HEK293 (cell line): ENCODE results near the gene CHCHD6.

Source experiments
- CTCF ChIA-PET: fragments of 350-600 bp; formaldehyde crosslinking; extraction: SDS; loops from one replicate; lab custom pipeline; 2021; ENCODE audit warnings: antibody characterized with exemption; lab: Yijun Ruan, JAX
- POLR2A ChIA-PET: fragments of 300-600 bp; formaldehyde crosslinking; extraction: SDS; loops from one replicate; lab custom pipeline; 2020; ENCODE audit warnings: antibody characterized with exemption, inconsistent platforms; lab: Yijun Ruan, JAX
- H3K27ac ChIP-seq: fragments of 200-500 bp; sonication (Bioruptor generic); 2 replicates; pipeline ENCODE4 v1.5.1; 2014; ENCODE audit warnings: low read depth, low read length, control low read depth, inconsistent platforms; ENCODE audit errors: extremely low read depth
- H3K36me3 ChIP-seq, 2 experiments: fragments of 200-500 bp in 1 of 2; sonication (Bioruptor generic) in 1 of 2; 1 replicate in 1 of 2; 2 replicates in 1 of 2; pipeline ENCODE4 v1.5.1; 2014 to 2017; ENCODE audit warnings: inconsistent platforms in 2 of 2, low read length in 2 of 2; ENCODE audit not compliant: control insufficient read depth in 2 of 2, insufficient read depth in 1 of 2
- H3K4me1 ChIP-seq: fragments of 200-500 bp; sonication (Bioruptor generic); 2 replicates; pipeline ENCODE4 v1.5.1; 2014; ENCODE audit warnings: mild to moderate bottlenecking, low read length, inconsistent platforms; ENCODE audit not compliant: control insufficient read depth, insufficient read depth
- H3K4me3 ChIP-seq: 2 replicates; pipeline ENCODE4 v1.5.1; 2011; ENCODE audit warnings: low read depth, mild to moderate bottlenecking, control low read depth, low read length, moderate library complexity
- H3K9me3 ChIP-seq: fragments of 200-500 bp; sonication (Bioruptor generic); 2 replicates; pipeline ENCODE4 v1.5.1; 2014; ENCODE audit warnings: low read depth, low read length, inconsistent platforms; ENCODE audit not compliant: control insufficient read depth, insufficient read depth
- GLIS2 ChIP-seq: fragments of 450-650 bp; formaldehyde crosslinking; IDR thresholded peaks from 2 replicates; pipeline ENCODE4 v1.5.1; 2016; ENCODE audit warnings: missing biosample characterization, missing genetic modification characterization
- HOXD13 ChIP-seq: sonication (generic); formaldehyde crosslinking; IDR thresholded peaks from 2 replicates; pipeline ENCODE4 v1.8.0; 2022; ENCODE audit warnings: missing genetic modification reagents, borderline replicate concordance
- KLF10 ChIP-seq: fragments of 450-650 bp; IDR thresholded peaks from 2 replicates; pipeline ENCODE4 v1.5.1; 2018; ENCODE audit warnings: missing biosample characterization, mild to moderate bottlenecking, missing genetic modification characterization
- ZBTB20 ChIP-seq: fragments of 450-650 bp; formaldehyde crosslinking; IDR thresholded peaks from 2 replicates; pipeline ENCODE4 v1.5.1; 2016; ENCODE audit warnings: missing biosample characterization, missing genetic modification characterization
- ZBTB21 ChIP-seq: fragments of 450-650 bp; formaldehyde crosslinking; IDR thresholded peaks from 2 replicates; pipeline ENCODE4 v1.5.1; 2017; ENCODE audit warnings: missing biosample characterization, missing genetic modification characterization
- ZEB2 ChIP-seq: fragments of 450-650 bp; formaldehyde crosslinking; IDR thresholded peaks from 2 replicates; pipeline ENCODE4 v1.5.1; 2016; ENCODE audit warnings: missing biosample characterization, missing genetic modification characterization
- ZFP41 ChIP-seq: fragments of 450-650 bp; formaldehyde crosslinking; IDR thresholded peaks from 2 replicates; pipeline ENCODE4 v1.5.1; 2016; ENCODE audit warnings: missing biosample characterization, missing genetic modification characterization, borderline replicate concordance
- ZNF157 ChIP-seq: fragments of 450-650 bp; formaldehyde crosslinking; IDR thresholded peaks from 2 replicates; pipeline ENCODE4 v1.5.1; 2016; ENCODE audit warnings: missing biosample characterization, missing genetic modification characterization
- ZNF223 ChIP-seq: fragments of 450-650 bp; formaldehyde crosslinking; IDR thresholded peaks from 2 replicates; pipeline ENCODE4 v1.5.1; 2016; ENCODE audit warnings: missing biosample characterization, missing genetic modification characterization
- ZNF266 ChIP-seq: fragments of 450-650 bp; formaldehyde crosslinking; IDR thresholded peaks from 2 replicates; pipeline ENCODE4 v1.5.1; 2016; ENCODE audit warnings: missing biosample characterization, missing genetic modification characterization, low read depth
- ZNF362 ChIP-seq: fragments of 450-650 bp; formaldehyde crosslinking; IDR thresholded peaks from 2 replicates; pipeline ENCODE4 v1.5.1; 2016; ENCODE audit warnings: missing biosample characterization, missing genetic modification characterization
- ZNF473 ChIP-seq: fragments of 450-650 bp; formaldehyde crosslinking; IDR thresholded peaks from 2 replicates; pipeline ENCODE4 v1.5.1; 2017; ENCODE audit warnings: missing biosample characterization, missing genetic modification characterization
- ZNF600 ChIP-seq: fragments of 450-650 bp; formaldehyde crosslinking; IDR thresholded peaks from 2 replicates; pipeline ENCODE4 v1.5.1; 2016; ENCODE audit warnings: missing biosample characterization, missing genetic modification characterization
- ZNF621 ChIP-seq: fragments of 450-650 bp; formaldehyde crosslinking; IDR thresholded peaks from 2 replicates; pipeline ENCODE4 v1.5.1; 2017; ENCODE audit warnings: missing biosample characterization, missing genetic modification characterization
- ZNF791 ChIP-seq: fragments of 450-650 bp; formaldehyde crosslinking; IDR thresholded peaks from 2 replicates; pipeline ENCODE4 v1.5.1; 2016; ENCODE audit warnings: missing biosample characterization, missing genetic modification characterization
- ZNF830 ChIP-seq: fragments of 450-650 bp; IDR thresholded peaks from 2 replicates; pipeline ENCODE4 v1.5.0; 2018; ENCODE audit warnings: missing biosample characterization, missing genetic modification characterization, low read depth, mild to moderate bottlenecking, moderate library complexity
- ZNF837 ChIP-seq: fragments of 450-650 bp; formaldehyde crosslinking; IDR thresholded peaks from 2 replicates; pipeline ENCODE4 v1.5.1; 2016; ENCODE audit warnings: missing biosample characterization, missing genetic modification characterization
- TF ChIP-seq, protein P1 (sequence below): fragments of 450-650 bp; formaldehyde crosslinking; IDR thresholded peaks from 2 replicates; pipeline ENCODE4 v1.5.1; 2016; ENCODE audit warnings: missing biosample characterization, missing genetic modification characterization, borderline replicate concordance
- TF ChIP-seq, protein P2 (sequence below): fragments of 450-650 bp; formaldehyde crosslinking; IDR thresholded peaks from 2 replicates; pipeline ENCODE4 v1.5.1; 2017; ENCODE audit warnings: missing biosample characterization, missing genetic modification characterization
- TF ChIP-seq, protein P3 (sequence below): fragments of 450-650 bp; formaldehyde crosslinking; IDR thresholded peaks from 2 replicates; pipeline ENCODE4 v1.5.1; 2016; ENCODE audit warnings: missing biosample characterization, missing genetic modification characterization, low read depth

CHCHD6 gene

DNA sequence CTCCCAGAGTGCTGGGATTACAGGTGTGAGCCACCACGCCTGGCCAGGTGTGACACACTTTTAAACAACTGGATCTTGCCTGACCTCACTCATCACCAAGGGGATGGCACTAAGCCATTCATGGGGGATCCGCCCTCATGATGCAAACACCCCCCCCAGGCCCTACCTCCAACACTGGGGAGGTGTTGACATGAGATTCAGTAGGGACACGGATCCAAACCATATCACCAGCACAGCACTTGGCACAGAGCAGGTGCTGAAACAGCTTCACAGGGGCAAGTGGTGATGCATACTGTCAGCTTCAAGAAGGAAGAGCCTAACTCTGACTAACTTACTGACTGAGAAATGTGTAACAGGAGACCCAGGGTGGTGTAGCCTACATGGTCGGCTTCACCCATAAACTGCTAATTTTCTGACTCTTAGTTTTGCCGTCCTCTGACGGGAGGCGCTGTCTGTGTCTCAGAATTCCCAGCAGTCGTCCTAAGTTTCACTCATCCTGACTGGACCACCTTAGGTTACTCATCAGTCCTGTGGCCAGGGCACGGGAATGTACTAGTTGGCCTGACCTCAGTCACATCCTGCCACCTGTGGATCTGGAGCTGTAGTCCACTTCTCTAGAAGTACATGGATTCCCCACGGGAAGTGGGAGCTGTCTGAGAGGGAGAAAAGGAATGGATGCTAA, 197.0 kb downstream of the CHCHD6 start (continued):
- TF ChIP-seq, protein P1, sequence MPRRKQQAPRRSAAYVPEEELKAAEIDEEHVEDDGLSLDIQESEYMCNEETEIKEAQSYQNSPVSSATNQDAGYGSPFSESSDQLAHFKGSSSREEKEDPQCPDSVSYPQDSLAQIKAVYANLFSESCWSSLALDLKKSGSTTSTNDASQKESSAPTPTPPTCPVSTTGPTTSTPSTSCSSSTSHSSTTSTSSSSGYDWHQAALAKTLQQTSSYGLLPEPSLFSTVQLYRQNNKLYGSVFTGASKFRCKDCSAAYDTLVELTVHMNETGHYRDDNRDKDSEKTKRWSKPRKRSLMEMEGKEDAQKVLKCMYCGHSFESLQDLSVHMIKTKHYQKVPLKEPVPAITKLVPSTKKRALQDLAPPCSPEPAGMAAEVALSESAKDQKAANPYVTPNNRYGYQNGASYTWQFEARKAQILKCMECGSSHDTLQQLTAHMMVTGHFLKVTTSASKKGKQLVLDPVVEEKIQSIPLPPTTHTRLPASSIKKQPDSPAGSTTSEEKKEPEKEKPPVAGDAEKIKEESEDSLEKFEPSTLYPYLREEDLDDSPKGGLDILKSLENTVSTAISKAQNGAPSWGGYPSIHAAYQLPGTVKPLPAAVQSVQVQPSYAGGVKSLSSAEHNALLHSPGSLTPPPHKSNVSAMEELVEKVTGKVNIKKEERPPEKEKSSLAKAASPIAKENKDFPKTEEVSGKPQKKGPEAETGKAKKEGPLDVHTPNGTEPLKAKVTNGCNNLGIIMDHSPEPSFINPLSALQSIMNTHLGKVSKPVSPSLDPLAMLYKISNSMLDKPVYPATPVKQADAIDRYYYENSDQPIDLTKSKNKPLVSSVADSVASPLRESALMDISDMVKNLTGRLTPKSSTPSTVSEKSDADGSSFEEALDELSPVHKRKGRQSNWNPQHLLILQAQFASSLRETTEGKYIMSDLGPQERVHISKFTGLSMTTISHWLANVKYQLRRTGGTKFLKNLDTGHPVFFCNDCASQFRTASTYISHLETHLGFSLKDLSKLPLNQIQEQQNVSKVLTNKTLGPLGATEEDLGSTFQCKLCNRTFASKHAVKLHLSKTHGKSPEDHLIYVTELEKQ (tag by site-specific recombination), result no peak
- TF ChIP-seq KLF10 (tag by site-specific recombination), result no peak
- no peak for TF ChIP-seq ZFP41 (tag by site-specific recombination)
- no peak for TF ChIP-seq GLIS2 (tag by site-specific recombination)
- TF ChIP-seq ZEB2 (tag by site-specific recombination), result no peak
- TF ChIP-seq ZNF157 (tag by site-specific recombination), result no peak
- no peak for TF ChIP-seq ZNF223 (tag by site-specific recombination)
- TF ChIP-seq HOXD13 (CRISPR knock-in tag), result no peak
- TF ChIP-seq ZBTB20, result no peak
- TF ChIP-seq ZNF621 (tag by site-specific recombination), result no peak

GRCh38 chr3:126901631-126902030, 197.6 kb downstream of the CHCHD6 start:
- Histone ChIP-seq H3K4me1 (no peaks in the 10 kb centered on the region), H3K9me3 (no peaks in the 10 kb centered on the region), H3K27ac (no peak overlapping the region), H3K4me3 (no peak overlapping the region), H3K36me3 (no peaks in the 10 kb centered on the region)
- ChIA-PET POLR2A (no interaction called here), CTCF (no interaction called here)
- TF ChIP-seq, protein P2, sequence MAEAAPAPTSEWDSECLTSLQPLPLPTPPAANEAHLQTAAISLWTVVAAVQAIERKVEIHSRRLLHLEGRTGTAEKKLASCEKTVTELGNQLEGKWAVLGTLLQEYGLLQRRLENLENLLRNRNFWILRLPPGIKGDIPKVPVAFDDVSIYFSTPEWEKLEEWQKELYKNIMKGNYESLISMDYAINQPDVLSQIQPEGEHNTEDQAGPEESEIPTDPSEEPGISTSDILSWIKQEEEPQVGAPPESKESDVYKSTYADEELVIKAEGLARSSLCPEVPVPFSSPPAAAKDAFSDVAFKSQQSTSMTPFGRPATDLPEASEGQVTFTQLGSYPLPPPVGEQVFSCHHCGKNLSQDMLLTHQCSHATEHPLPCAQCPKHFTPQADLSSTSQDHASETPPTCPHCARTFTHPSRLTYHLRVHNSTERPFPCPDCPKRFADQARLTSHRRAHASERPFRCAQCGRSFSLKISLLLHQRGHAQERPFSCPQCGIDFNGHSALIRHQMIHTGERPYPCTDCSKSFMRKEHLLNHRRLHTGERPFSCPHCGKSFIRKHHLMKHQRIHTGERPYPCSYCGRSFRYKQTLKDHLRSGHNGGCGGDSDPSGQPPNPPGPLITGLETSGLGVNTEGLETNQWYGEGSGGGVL (tag by site-specific recombination), result no peak
- no peak for TF ChIP-seq ZNF791
- TF ChIP-seq ZNF830 (tag by site-specific recombination), result no peak
- no peak for TF ChIP-seq ZBTB21 (tag by site-specific recombination)

- Histone ChIP-seq H3K36me3 (no peaks in the 10 kb centered on the region), H3K9me3 (no peaks in the 10 kb centered on the region), H3K27ac (no peak overlapping the region)
- CTCF ChIA-PET, result no interaction called here
- TF ChIP-seq ZNF362 (tag by site-specific recombination) (no peak), ZNF837 (tag by site-specific recombination) (no peak), ZNF473 (tag by site-specific recombination) (no peak), ZNF266 (tag by site-specific recombination) (no peak), ZNF600 (tag by site-specific recombination) (no peak)
- TF ChIP-seq, protein P3, sequence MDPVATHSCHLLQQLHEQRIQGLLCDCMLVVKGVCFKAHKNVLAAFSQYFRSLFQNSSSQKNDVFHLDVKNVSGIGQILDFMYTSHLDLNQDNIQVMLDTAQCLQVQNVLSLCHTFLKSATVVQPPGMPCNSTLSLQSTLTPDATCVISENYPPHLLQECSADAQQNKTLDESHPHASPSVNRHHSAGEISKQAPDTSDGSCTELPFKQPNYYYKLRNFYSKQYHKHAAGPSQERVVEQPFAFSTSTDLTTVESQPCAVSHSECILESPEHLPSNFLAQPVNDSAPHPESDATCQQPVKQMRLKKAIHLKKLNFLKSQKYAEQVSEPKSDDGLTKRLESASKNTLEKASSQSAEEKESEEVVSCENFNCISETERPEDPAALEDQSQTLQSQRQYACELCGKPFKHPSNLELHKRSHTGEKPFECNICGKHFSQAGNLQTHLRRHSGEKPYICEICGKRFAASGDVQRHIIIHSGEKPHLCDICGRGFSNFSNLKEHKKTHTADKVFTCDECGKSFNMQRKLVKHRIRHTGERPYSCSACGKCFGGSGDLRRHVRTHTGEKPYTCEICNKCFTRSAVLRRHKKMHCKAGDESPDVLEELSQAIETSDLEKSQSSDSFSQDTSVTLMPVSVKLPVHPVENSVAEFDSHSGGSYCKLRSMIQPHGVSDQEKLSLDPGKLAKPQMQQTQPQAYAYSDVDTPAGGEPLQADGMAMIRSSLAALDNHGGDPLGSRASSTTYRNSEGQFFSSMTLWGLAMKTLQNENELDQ (tag by site-specific recombination), result no peak
- TF ChIP-seq, all 188 proteins: peak for 0
- Histone ChIP-seq H3K4me3 (no peak overlapping the region), H3K4me1 (no peaks in the 10 kb centered on the region)
- POLR2A ChIA-PET, result no interaction called here
Measured at GRCh38 chr3:126903521-126903920, 199.5 kb downstream of the CHCHD6 start.
